AG10803 (cell line): ENCODE results near the gene TFAP2A.

ENCODE experiments used
- DNase-seq: peaks from one replicate; pipeline ENCODE4 v3.0.0; 2010; ENCODE audit warnings: low read depth
- H3K4me3 ChIP-seq: 2 replicates; pipeline ENCODE4 v1.5.1; 2011; ENCODE audit warnings: mild to moderate bottlenecking, low read length, control low read depth
- CTCF ChIP-seq: conservative IDR thresholded peaks from 2 replicates; pipeline ENCODE4 v1.5.1; 2011; ENCODE audit warnings: mild to moderate bottlenecking, low read length, control low read depth, inconsistent platforms

TFAP2A gene

GRCh38 chr6:10363911-10364310 lies 51.0 kb downstream of the TFAP2A start:
- no peak for DNase-seq
- H3K4me3 ChIP-seq, result no peak overlapping the region
- no peak for TF ChIP-seq CTCF

- no peak for DNase-seq
- no peak for TF ChIP-seq CTCF
- no peak overlapping the region for H3K4me3 ChIP-seq
These were observed 52.6 kb downstream of the TFAP2A start for GRCh38 chr6:10362300-10362699.

GRCh38 chr6:10361428-10361827 lies 53.4 kb downstream of the TFAP2A start:
- no peak for TF ChIP-seq CTCF
- H3K4me3 ChIP-seq, result no peak overlapping the region
- DNase-seq, result no peak

GRCh38 chr6:10359581-10359980 lies 55.3 kb downstream of the TFAP2A start:
- no peak for DNase-seq
- no peak for TF ChIP-seq CTCF
- H3K4me3 ChIP-seq, result no peak overlapping the region

GRCh38 chr6:10355115-10355702 lies 59.7 kb downstream of the TFAP2A start:
- no peak for TF ChIP-seq CTCF
- no peak for DNase-seq
- H3K4me3 ChIP-seq, result no peak overlapping the region

- H3K4me3 ChIP-seq, result no peak overlapping the region
- DNase-seq, result no peak
These were observed 63.1 kb downstream of the TFAP2A start for GRCh38 chr6:10351791-10352190.

More at GRCh38 chr6:10351791-10352190, 63.1 kb downstream of the TFAP2A start:
- no peak for TF ChIP-seq CTCF
